ENCODE data around the gene PLEKHJ1. TPM values are rescaled to one million over a fixed set of nuclear protein-coding genes. Genes with fewer than 3 reads are reported as not detected.
A peak's percentile ranks its signal among the peaks of the same experiment; 100 is the strongest.

PLEKHJ1 gene
- total and polyA plus RNA-seq, 3 donors from 2014 or later = 111 to 153 (median 126) TPM

DNA sequence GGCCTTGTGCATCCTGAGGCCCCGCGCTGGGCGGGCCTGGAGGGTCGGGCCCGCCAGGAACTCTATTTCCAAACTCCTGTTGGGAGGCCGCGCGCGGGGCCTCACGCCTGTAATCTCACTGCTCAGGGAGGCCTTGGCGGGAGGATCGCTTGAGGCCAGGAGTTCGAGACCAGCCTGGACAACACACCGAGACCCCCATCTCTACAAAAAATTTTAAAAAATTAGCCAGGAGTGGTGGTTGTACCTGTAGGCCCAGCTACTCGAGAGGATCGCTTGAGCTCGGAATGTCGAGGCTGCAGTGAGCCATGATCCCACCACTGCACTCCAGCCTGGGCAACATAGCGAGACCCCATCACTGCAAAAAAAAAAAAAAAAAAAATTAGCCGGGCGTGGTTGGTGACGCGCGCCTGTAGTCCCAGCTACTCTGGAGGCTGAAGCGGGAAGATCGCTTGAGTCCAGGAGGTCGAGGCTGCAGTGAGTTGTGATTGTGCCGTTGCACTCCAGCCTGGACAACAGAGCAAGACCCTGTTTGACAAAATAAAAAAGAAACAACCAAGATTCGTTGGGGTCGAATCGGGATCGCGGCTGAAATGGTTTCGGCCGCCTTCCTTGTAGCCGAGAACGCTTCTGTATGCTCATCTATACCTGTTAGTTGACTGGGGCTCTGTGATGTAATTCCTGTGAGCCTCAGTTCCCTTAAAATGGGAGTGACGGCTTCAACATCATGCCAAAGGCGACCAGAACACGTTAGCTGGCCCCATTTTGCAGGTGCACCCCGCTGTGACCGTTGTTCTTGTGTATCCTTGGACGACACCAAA, 1.1 kb upstream of the PLEKHJ1 start:
- no peak for DNase-seq
- Histone ChIP-seq H3K9me3 (no peaks in the 10 kb centered on the region), H3K36me3 (ENCODE audit: low read depth, missing control alignments) (no peaks in the 10 kb centered on the region), H3K4me1 (peaks cover 50% of the 10 kb centered on the region), H3K4me3 (peak overlapping the region; percentile 91 to 98), H3K27ac (peak overlapping the region; percentile 99 to 100), H3K27me3 (no peaks in the 10 kb centered on the region)
- TF ChIP-seq POLR2A (IDR thresholded peaks at IDR 0.05) = no peak
- TF ChIP-seq, protein P1, sequence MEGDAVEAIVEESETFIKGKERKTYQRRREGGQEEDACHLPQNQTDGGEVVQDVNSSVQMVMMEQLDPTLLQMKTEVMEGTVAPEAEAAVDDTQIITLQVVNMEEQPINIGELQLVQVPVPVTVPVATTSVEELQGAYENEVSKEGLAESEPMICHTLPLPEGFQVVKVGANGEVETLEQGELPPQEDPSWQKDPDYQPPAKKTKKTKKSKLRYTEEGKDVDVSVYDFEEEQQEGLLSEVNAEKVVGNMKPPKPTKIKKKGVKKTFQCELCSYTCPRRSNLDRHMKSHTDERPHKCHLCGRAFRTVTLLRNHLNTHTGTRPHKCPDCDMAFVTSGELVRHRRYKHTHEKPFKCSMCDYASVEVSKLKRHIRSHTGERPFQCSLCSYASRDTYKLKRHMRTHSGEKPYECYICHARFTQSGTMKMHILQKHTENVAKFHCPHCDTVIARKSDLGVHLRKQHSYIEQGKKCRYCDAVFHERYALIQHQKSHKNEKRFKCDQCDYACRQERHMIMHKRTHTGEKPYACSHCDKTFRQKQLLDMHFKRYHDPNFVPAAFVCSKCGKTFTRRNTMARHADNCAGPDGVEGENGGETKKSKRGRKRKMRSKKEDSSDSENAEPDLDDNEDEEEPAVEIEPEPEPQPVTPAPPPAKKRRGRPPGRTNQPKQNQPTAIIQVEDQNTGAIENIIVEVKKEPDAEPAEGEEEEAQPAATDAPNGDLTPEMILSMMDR (IDR thresholded peaks at IDR 0.05) = no peak
- intact Hi-C loops (cut with DNase I; ENCODE audit: low total_unique reads) = no loop called here
- WGBS, 2 donors = 33 to 47% methylated on average over 33 to 43 of the region's 43 CpGs

DNA sequence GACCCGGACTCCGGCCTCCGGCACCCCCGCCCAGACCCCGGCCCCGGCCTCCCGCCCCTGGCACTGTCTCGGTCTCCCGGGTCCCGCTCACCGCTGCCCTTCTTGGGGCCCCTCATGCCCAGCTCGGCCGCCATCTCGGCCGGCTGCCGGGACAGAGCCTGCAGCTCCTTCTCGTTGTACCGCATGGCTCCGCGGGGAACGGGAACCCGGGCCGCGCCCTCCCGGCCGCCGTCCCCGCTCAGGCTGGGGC, 140 bp downstream of the PLEKHJ1 start:
- 0% methylated on average over 14 to 21 of the region's 28 CpGs for WGBS, 2 donors
- DNase-seq = no peak
- H3K36me3 ChIP-seq (ENCODE audit: low read depth, missing control alignments) = no peaks in the 10 kb centered on the region
- TF ChIP-seq, protein P1 (IDR thresholded peaks at IDR 0.05) = no peak
- no peak for TF ChIP-seq POLR2A (IDR thresholded peaks at IDR 0.05)
- H3K4me1 ChIP-seq = peaks cover 43% of the 10 kb centered on the region
- H3K27me3 ChIP-seq = no peaks in the 10 kb centered on the region
- H3K4me3 ChIP-seq = peak overlapping the region; percentile 91 to 98
- intact Hi-C loops (cut with DNase I; ENCODE audit: low total_unique reads) = no loop called here
- peak overlapping the region; percentile 99 to 100 for H3K27ac ChIP-seq
- no peaks in the 10 kb centered on the region for H3K9me3 ChIP-seq

DNA sequence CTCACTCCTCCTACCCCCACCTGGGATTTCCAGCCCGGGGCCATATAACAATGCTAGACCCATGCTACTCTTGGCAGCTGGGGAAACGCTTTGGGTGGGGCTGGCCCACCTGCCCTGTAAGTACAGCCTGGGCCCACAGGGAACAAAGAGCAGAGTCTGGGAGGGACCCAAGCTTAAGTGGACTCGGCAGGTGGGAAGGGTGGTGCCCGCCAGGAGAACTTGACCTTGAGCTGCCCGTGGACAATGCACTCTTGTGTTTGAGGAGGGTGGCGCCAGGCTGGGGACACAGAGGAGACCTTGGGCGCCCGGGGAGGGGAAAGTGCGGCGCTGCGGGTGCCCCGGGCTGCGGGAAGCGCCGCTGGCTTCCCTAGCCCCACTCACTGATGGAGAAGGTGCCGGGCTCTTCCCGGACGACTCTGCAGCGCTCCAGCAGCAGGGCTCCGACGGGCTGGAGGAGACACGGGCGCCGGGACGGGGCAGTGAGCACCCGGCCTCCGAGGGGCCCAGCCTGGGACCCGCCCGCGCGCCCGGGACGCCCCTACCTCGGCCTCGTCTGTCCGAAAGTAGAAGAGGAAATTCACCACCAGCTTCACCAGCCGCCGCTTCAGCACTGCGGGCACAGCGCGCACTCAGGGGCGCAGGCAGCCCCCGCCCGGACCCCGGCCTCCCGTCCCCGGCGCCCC, 607 bp downstream of the PLEKHJ1 start:
- no peaks in the 10 kb centered on the region for H3K27me3 ChIP-seq
- WGBS, 2 donors = 0 to 1% methylated on average over 8 to 30 of the region's 48 CpGs
- TF ChIP-seq, protein P1 (IDR thresholded peaks at IDR 0.05) = no peak
- TF ChIP-seq POLR2A (IDR thresholded peaks at IDR 0.05) = no peak
- intact Hi-C loops (cut with DNase I; ENCODE audit: low total_unique reads) = no loop called here
- peak; percentile 67 for DNase-seq
- H3K27ac ChIP-seq = peak overlapping the region; percentile 99 to 100
- H3K36me3 ChIP-seq (ENCODE audit: low read depth, missing control alignments) = no peaks in the 10 kb centered on the region
- peaks cover 42% of the 10 kb centered on the region for H3K4me1 ChIP-seq
- H3K4me3 ChIP-seq = peak overlapping the region; percentile 91 to 98
- H3K9me3 ChIP-seq = no peaks in the 10 kb centered on the region

DNA sequence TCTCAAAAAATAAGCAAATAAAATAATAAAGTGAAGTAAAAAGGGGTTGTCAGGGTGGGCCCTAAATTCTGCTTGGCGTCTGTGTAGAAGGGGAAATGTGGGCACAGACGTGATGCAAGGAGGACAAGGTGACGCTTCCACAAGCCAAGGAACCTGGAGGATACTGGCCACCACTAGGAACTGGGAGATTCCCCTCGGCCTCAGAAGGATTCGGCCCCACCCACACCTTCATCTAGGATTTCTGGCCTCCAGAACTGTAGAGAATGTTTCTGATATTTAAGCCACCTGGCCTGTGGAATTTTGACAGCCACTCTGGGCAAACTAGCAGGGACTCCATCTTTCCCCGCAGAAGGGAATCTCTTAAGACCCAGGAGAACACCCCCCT, 1.1 kb downstream of the PLEKHJ1 start:
- Histone ChIP-seq H3K4me1 (peaks cover 37% of the 10 kb centered on the region), H3K4me3 (peak overlapping the region; percentile 91 to 98), H3K9me3 (no peaks in the 10 kb centered on the region), H3K36me3 (ENCODE audit: low read depth, missing control alignments) (no peaks in the 10 kb centered on the region), H3K27ac (peak overlapping the region; percentile 99 to 100), H3K27me3 (no peaks in the 10 kb centered on the region)
- 41 to 42% methylated on average over 6 of the region's 6 CpGs for WGBS, 2 donors
- no peak for TF ChIP-seq POLR2A (IDR thresholded peaks at IDR 0.05)
- TF ChIP-seq, protein P1 (IDR thresholded peaks at IDR 0.05) = no peak
- DNase-seq = no peak
- intact Hi-C loops (cut with DNase I; ENCODE audit: low total_unique reads) = loop anchor here (5.0 kb wide), 1 partner anchor 37 kb away; no protein-coding TSS in a partner anchor
